Myocyte (in vitro differentiated cells): ENCODE measurements around the gene SAMD10. TPM values are rescaled to one million over a fixed set of nuclear protein-coding genes. Genes with fewer than 3 reads are reported as not detected.

ENCODE experiments used
- microRNA counts: library from miRNA; unstranded; fragments of <30 nt; microRNA quantifications from one replicate; lab custom pipeline; 2016
- microRNA-seq: library from miRNA; unstranded; fragments of <30 nt; microRNA quantifications from one replicate; pipeline ENCODE4, GENCODE V29; 2016
- total RNA-seq: library from RNA; depleted of rRNA; stranded (reverse); fragments of >200 nt; gene quantifications from 2 replicates; pipeline ENCODE4 v1.2.3, GENCODE V29; 2014

Gene SAMD10
- total RNA-seq, 1 donor from 2014 or later = 1.1 TPM

MicroRNAs within 50 kb of the gene (microRNA counts, 767-probe panel; counts per million panel counts)
- microRNA hsa-miR-1914-5p (lab: Ali Mortazavi, UCI) (not detected), microRNA hsa-miR-647 (lab: Ali Mortazavi, UCI) (not detected)

Small RNA genes within 50 kb of the gene (microRNA-seq; reads per million reads assigned to microRNA genes)
- gene MIR1914 (0.97 reads per million), gene MIR647 (not detected)

Other genes with a start within 250 kb of the SAMD10 start
- gene LIME1, start 243.0 kb downstream of the SAMD10 start, total RNA-seq = 9.4 and 13.6 TPM in 2 replicates
- 96.8 and 104 TPM in 2 replicates for gene SLC2A4RG, start 239.9 kb downstream of the SAMD10 start, total RNA-seq
- gene ZBTB46, start 148.4 kb downstream of the SAMD10 start, total RNA-seq = 19.6 and 20.9 TPM in 2 replicates
- gene ABHD16B, start 118.1 kb downstream of the SAMD10 start, total RNA-seq = not detected in 2 replicates
- gene TPD52L2, start 114.4 kb downstream of the SAMD10 start, total RNA-seq = 94.4 and 99.0 TPM in 2 replicates
- gene DNAJC5, start 84.5 kb downstream of the SAMD10 start, total RNA-seq = 49.3 and 60.7 TPM in 2 replicates
- 19.9 and 22.3 TPM in 2 replicates for gene UCKL1, start 23.2 kb downstream of the SAMD10 start, total RNA-seq
- 17.8 and 23.2 TPM in 2 replicates for gene ZNF512B, start 9.7 kb downstream of the SAMD10 start, total RNA-seq
- gene PRPF6, start 1.5 kb upstream of the SAMD10 start, total RNA-seq = 42.4 and 49.4 TPM in 2 replicates
- gene C20orf204, start 56.5 kb upstream of the SAMD10 start, total RNA-seq = 0.45 and 0.47 TPM in 2 replicates
- gene SOX18, start 70.0 kb upstream of the SAMD10 start, total RNA-seq = not detected in 2 replicates
- gene TCEA2, start 83.6 kb upstream of the SAMD10 start, total RNA-seq = 18.9 and 21.6 TPM in 2 replicates
- 10.7 and 16.4 TPM in 2 replicates for gene RGS19, start 99.9 kb upstream of the SAMD10 start, total RNA-seq
- gene OPRL1, start 100.4 kb upstream of the SAMD10 start, total RNA-seq = 1.0 and 1.1 TPM in 2 replicates
- gene LKAAEAR1, start 104.8 kb upstream of the SAMD10 start, total RNA-seq = 0.24 TPM in 1 of 2 replicates, not detected in the other
- gene NPBWR2, start 127.9 kb upstream of the SAMD10 start, total RNA-seq = not detected in 2 replicates
- gene MYT1, start 184.8 kb upstream of the SAMD10 start, total RNA-seq = not detected in 2 replicates